Non-pigmented ciliary epithelial cell (primary cell): ENCODE data around the gene POLR2J.
A peak's percentile ranks its signal among the peaks of the same experiment; 100 is the strongest.
"Not testable (repeated sequence)": the region's sequence is repeated elsewhere in the genome, so short reads cannot be mapped to it uniquely, and the experiment has no call there.

Experiments
- DNase-seq: peaks from one replicate; pipeline ENCODE4 v3.0.0-alpha.2; 2010; ENCODE audit warnings: low read depth

POLR2J gene

GRCh38 chr7:102466097-102466496 is 12.6 kb downstream of the POLR2J start:
- DNase-seq: no peak

- peak; percentile 42 for DNase-seq
Measured at GRCh38 chr7:102464577-102465280, 14.0 kb downstream of the POLR2J start, which contains the start of the genes ALKBH4 and LRWD1. Gene ALKBH4 (minus strand): TSS chr7:102464863. CDS start chr7:102464836, 27 bp downstream. Gene LRWD1 (plus strand): TSS chr7:102464984. CDS start chr7:102465081, 97 bp downstream.

GRCh38 chr7:102463841-102464576 is 14.7 kb downstream of the POLR2J start:
- DNase-seq: no peak

GRCh38 chr7:102460467-102460866 is 18.3 kb downstream of the POLR2J start:
- DNase-seq: no peak

- no peak for DNase-seq
Measured at GRCh38 chr7:102459221-102459844, 19.4 kb downstream of the POLR2J start.

GRCh38 chr7:102457352-102457924 is 21.3 kb downstream of the POLR2J start:
- no peak for DNase-seq

- DNase-seq: peak; percentile 24
Measured at GRCh38 chr7:102456327-102456726, 22.4 kb downstream of the POLR2J start.

GRCh38 chr7:102455596-102455995 is 23.1 kb downstream of the POLR2J start:
- DNase-seq: no peak

GRCh38 chr7:102454932-102455331 is 23.8 kb downstream of the POLR2J start:
- not testable (repeated sequence) for DNase-seq

- no peak for DNase-seq
Measured at GRCh38 chr7:102454468-102454867, 24.3 kb downstream of the POLR2J start.

- no peak for DNase-seq
Measured at GRCh38 chr7:102453319-102453718, 25.4 kb downstream of the POLR2J start.

- DNase-seq: no peak
Measured at GRCh38 chr7:102452451-102452850, 26.3 kb downstream of the POLR2J start.

GRCh38 chr7:102451371-102452054 is 27.2 kb downstream of the POLR2J start:
- no peak for DNase-seq

- DNase-seq: no peak
Measured at GRCh38 chr7:102450242-102450641, 28.5 kb downstream of the POLR2J start.

- DNase-seq: no peak
Measured at GRCh38 chr7:102449136-102449535, 29.6 kb downstream of the POLR2J start.

- no peak for DNase-seq
Measured at GRCh38 chr7:102447311-102447710, 31.4 kb downstream of the POLR2J start.

GRCh38 chr7:102446387-102447156 is 32.1 kb downstream of the POLR2J start:
- DNase-seq: no peak

GRCh38 chr7:102445674-102446071 is 33.0 kb downstream of the POLR2J start:
- no peak for DNase-seq

GRCh38 chr7:102444961-102445673 is 33.6 kb downstream of the POLR2J start:
- no peak for DNase-seq
